Endodermal cell (in vitro differentiated cells): ENCODE data around the gene UHRF1. TPM values are rescaled to one million over a fixed set of nuclear protein-coding genes. Genes with fewer than 3 reads are reported as not detected.

Experiments used
- DNase-seq: peaks from one replicate; pipeline ENCODE4 v3.0.0-alpha.2; 2017
- H3K27ac ChIP-seq: 2 replicates; pipeline ENCODE4 v1.5.1; 2013; ENCODE audit warnings: mild to moderate bottlenecking, low read depth, low read length, moderate library complexity
- H3K27me3 ChIP-seq: 2 replicates; pipeline ENCODE4 v1.6.1; 2013; ENCODE audit warnings: mild to moderate bottlenecking, low read length, moderate library complexity; ENCODE audit not compliant: insufficient read depth, control insufficient read depth, poor library complexity, severe bottlenecking
- H3K36me3 ChIP-seq: 2 replicates; pipeline ENCODE4 v1.7.0; 2013; ENCODE audit warnings: mild to moderate bottlenecking, low read length, moderate library complexity; ENCODE audit not compliant: control insufficient read depth, insufficient read depth
- H3K4me1 ChIP-seq: one replicate; pipeline ENCODE4 v1.7.0; 2013; ENCODE audit warnings: low read length; ENCODE audit not compliant: control insufficient read depth, insufficient read depth
- H3K4me3 ChIP-seq: 2 replicates; pipeline ENCODE4 v1.5.1; 2013; ENCODE audit warnings: mild to moderate bottlenecking, low read length, moderate library complexity
- H3K9ac ChIP-seq: 2 replicates; pipeline ENCODE4 v1.6.1; 2013; ENCODE audit warnings: mild to moderate bottlenecking, low read length, moderate library complexity; ENCODE audit not compliant: poor library complexity, severe bottlenecking; ENCODE audit errors: extremely low read depth
- H3K9me3 ChIP-seq: 2 replicates; pipeline ENCODE4 v1.6.1; 2013; ENCODE audit warnings: mild to moderate bottlenecking, low read length, moderate library complexity; ENCODE audit not compliant: control insufficient read depth
- H3K27ac Mint-ChIP-seq: 2 replicates; pipeline ENCODE4 v1.8.0; 2020; ENCODE audit warnings: mixed read lengths
- H3K27me3 Mint-ChIP-seq: 2 replicates; pipeline ENCODE4 v1.8.0; 2021; ENCODE audit warnings: mild to moderate bottlenecking, mixed read lengths; ENCODE audit not compliant: insufficient read depth
- H3K36me3 Mint-ChIP-seq: 2 replicates; pipeline ENCODE4 v1.8.0; 2020; ENCODE audit warnings: low read depth, mixed read lengths
- H3K4me1 Mint-ChIP-seq: 2 replicates; pipeline ENCODE4 v1.8.0; 2020; ENCODE audit warnings: mixed read lengths
- H3K4me3 Mint-ChIP-seq: 2 replicates; pipeline ENCODE4 v1.8.0; 2020; ENCODE audit warnings: mild to moderate bottlenecking, moderate library complexity, mixed read lengths
- H3K9me3 Mint-ChIP-seq: 2 replicates; pipeline ENCODE4 v1.8.0; 2020; ENCODE audit warnings: mild to moderate bottlenecking, mixed read lengths
- CTCF ChIP-seq: fragments of 200-600 bp; sonication (generic); conservative IDR thresholded peaks from 2 replicates; pipeline ENCODE4 v1.5.0; 2021; ENCODE audit warnings: antibody characterized with exemption, mild to moderate bottlenecking
- WGBS, 2 experiments: methylation state at CpG; one replicate each; pipeline versions ENCODE4 v1.1.5 to v1.1.7; 2013; ENCODE audit warnings: missing lambda C conversion rate in 2 of 2, mixed read lengths in 1 of 2; ENCODE audit not compliant: insufficient coverage in 1 of 2, insufficient read length in 1 of 2; 5-methylcytosine and 5-hydroxymethylcytosine counted together
- total RNA-seq, 2 donors: library from RNA; stranded (reverse); fragmentation: NEBNext Ultra II Directional in 1 of 2; extraction: Animal tissue kit (Norgen Biotek cat#: 25700) in 1 of 2; gene quantifications; 2 replicates in 1 of 2; 3 replicates in 1 of 2; pipeline ENCODE4 v1.2.1, GENCODE V29; 2021

The UHRF1 gene
- total RNA-seq, 2 donors from 2014 or later = 54.6 to 59.4 TPM

- DNase-seq = peak; percentile 100
Measured at GRCh38 chr19:4968462-4969291, 59.4 kb downstream of the UHRF1 start, which contains the start of gene KDM4B. Gene KDM4B (plus strand): TSS chr19:4969113. CDS start chr19:5032891, 63,778 bp downstream.

GRCh38 chr19:4969292-4969771 lies 60.0 kb downstream of the UHRF1 start:
- H3K27me3 ChIP-seq = no peaks in the 10 kb centered on the region
- H3K9me3 ChIP-seq = no peaks in the 10 kb centered on the region
- H3K9ac ChIP-seq = peak overlapping the region; percentile 68
- no peaks in the 10 kb centered on the region for H3K27me3 Mint-ChIP-seq
- no peak overlapping the region for H3K27ac Mint-ChIP-seq
- no peak overlapping the region for H3K27ac ChIP-seq
- H3K9me3 Mint-ChIP-seq = no peaks in the 10 kb centered on the region
- peak overlapping the region; percentile 90 for H3K4me3 Mint-ChIP-seq
- H3K36me3 Mint-ChIP-seq = peaks cover 7% of the 10 kb centered on the region
- H3K4me1 Mint-ChIP-seq = peaks cover 22% of the 10 kb centered on the region
- DNase-seq = no peak
- WGBS, 2 experiments = 0% methylated on average over 50 of the region's 54 CpGs; no CpG with 5 or more reads in 1 of the 2 experiments
- TF ChIP-seq CTCF = no peak
- H3K4me3 ChIP-seq = peak overlapping the region; percentile 86
- H3K36me3 ChIP-seq = peaks cover 4% of the 10 kb centered on the region
- no peaks in the 10 kb centered on the region for H3K4me1 ChIP-seq

More at GRCh38 chr19:4968462-4969291, 59.4 kb downstream of the UHRF1 start, which contains the start of gene KDM4B:
- 1 to 2% methylated on average over 14 to 96 of the region's 96 CpGs for WGBS, 2 experiments
- H3K27ac ChIP-seq = no peak within 1 kb of the TSS
- Mint-ChIP-seq H3K4me3 (peak within 1 kb of the TSS; percentile 90), H3K36me3 (peaks cover 11% of the 10 kb centered on the region), H3K27ac (peak within 1 kb of the TSS; percentile 84), H3K4me1 (peaks cover 22% of the 10 kb centered on the region), H3K9me3 (peaks cover under 1% of the 10 kb centered on the region), H3K27me3 (no peaks in the 10 kb centered on the region)
- no peak for TF ChIP-seq CTCF
- peak within 1 kb of the TSS; percentile 68 for H3K9ac ChIP-seq
- H3K4me3 ChIP-seq = peak within 1 kb of the TSS; percentile 86
- no peaks in the 10 kb centered on the region for H3K27me3 ChIP-seq
- no peaks in the 10 kb centered on the region for H3K4me1 ChIP-seq
- H3K36me3 ChIP-seq = peaks cover 4% of the 10 kb centered on the region
- no peaks in the 10 kb centered on the region for H3K9me3 ChIP-seq

GRCh38 chr19:4969772-4970531 lies 60.7 kb downstream of the UHRF1 start:
- WGBS, 2 experiments = 4 to 11% methylated on average over 12 to 25 of the region's 25 CpGs
- H3K9me3 Mint-ChIP-seq = no peaks in the 10 kb centered on the region

More at GRCh38 chr19:4969772-4970531, 60.7 kb downstream of the UHRF1 start:
- H3K27ac ChIP-seq = no peak overlapping the region
- no peaks in the 10 kb centered on the region for H3K9me3 ChIP-seq
- H3K4me3 ChIP-seq = peak overlapping the region; percentile 86
- peaks cover 25% of the 10 kb centered on the region for H3K4me1 Mint-ChIP-seq
- no peaks in the 10 kb centered on the region for H3K27me3 ChIP-seq
- DNase-seq = peak; percentile 64
- peak overlapping the region; percentile 68 for H3K9ac ChIP-seq
- H3K4me3 Mint-ChIP-seq = peak overlapping the region; percentile 90
- peaks cover 2% of the 10 kb centered on the region for H3K36me3 ChIP-seq
- no peaks in the 10 kb centered on the region for H3K27me3 Mint-ChIP-seq
- H3K4me1 ChIP-seq = no peaks in the 10 kb centered on the region
- H3K27ac Mint-ChIP-seq = peak overlapping the region; percentile 84
- no peak for TF ChIP-seq CTCF
- H3K36me3 Mint-ChIP-seq = peaks cover 5% of the 10 kb centered on the region
